ENCODE measurements around the gene CTSE.

The CTSE gene

GRCh38 chr1:205963352-205964155 is 60.1 kb downstream of the CTSE start:
- TF ChIP-seq MAX (IDR thresholded peaks at IDR 0.05) (no peak), EGR1 (IDR thresholded peaks at IDR 0.05) (no peak), FOXM1 (IDR thresholded peaks at IDR 0.05; ENCODE audit: borderline replicate concordance, low read depth) (no peak), ZBTB7A (IDR thresholded peaks at IDR 0.05; ENCODE audit: low read depth) (no peak), USF1 (IDR thresholded peaks at IDR 0.05) (no peak), EP300 (IDR thresholded peaks at IDR 0.05; ENCODE audit: borderline replicate concordance) (no peak), RAD21 (IDR thresholded peaks at IDR 0.05; ENCODE audit: low read depth) (no peak), CREB1 (IDR thresholded peaks at IDR 0.05; ENCODE audit: low read depth) (no peak), CEBPB (IDR thresholded peaks at IDR 0.05) (no peak), REST (IDR thresholded peaks at IDR 0.05; ENCODE audit: low read depth) (no peak), TEAD4 (IDR thresholded peaks at IDR 0.05) (no peak), NFIC (IDR thresholded peaks at IDR 0.05) (no peak), TCF12 (IDR thresholded peaks at IDR 0.05; ENCODE audit: low read depth) (no peak)

- TF ChIP-seq EP300 (IDR thresholded peaks at IDR 0.05; ENCODE audit: borderline replicate concordance) (no peak), REST (IDR thresholded peaks at IDR 0.05; ENCODE audit: low read depth) (no peak), TCF12 (IDR thresholded peaks at IDR 0.05; ENCODE audit: low read depth) (no peak), TAF1 (IDR thresholded peaks at IDR 0.05; ENCODE audit: low read depth) (no peak), TEAD4 (IDR thresholded peaks at IDR 0.05) (no peak), CEBPB (IDR thresholded peaks at IDR 0.05) (no peak), ZBTB7A (IDR thresholded peaks at IDR 0.05; ENCODE audit: low read depth) (no peak; the same call in 1 of the 2 replicates), NFIC (IDR thresholded peaks at IDR 0.05) (no peak), MAX (IDR thresholded peaks at IDR 0.05) (no peak), CREB1 (IDR thresholded peaks at IDR 0.05; ENCODE audit: low read depth) (no peak), EGR1 (IDR thresholded peaks at IDR 0.05) (no peak), RAD21 (IDR thresholded peaks at IDR 0.05; ENCODE audit: low read depth) (no peak), FOXM1 (IDR thresholded peaks at IDR 0.05; ENCODE audit: borderline replicate concordance, low read depth) (no peak), USF1 (IDR thresholded peaks at IDR 0.05) (no peak), YY1 (IDR thresholded peaks at IDR 0.05; ENCODE audit: low read depth) (no peak)
These were observed 60.9 kb downstream of the CTSE start for GRCh38 chr1:205962821-205963221.

DNA sequence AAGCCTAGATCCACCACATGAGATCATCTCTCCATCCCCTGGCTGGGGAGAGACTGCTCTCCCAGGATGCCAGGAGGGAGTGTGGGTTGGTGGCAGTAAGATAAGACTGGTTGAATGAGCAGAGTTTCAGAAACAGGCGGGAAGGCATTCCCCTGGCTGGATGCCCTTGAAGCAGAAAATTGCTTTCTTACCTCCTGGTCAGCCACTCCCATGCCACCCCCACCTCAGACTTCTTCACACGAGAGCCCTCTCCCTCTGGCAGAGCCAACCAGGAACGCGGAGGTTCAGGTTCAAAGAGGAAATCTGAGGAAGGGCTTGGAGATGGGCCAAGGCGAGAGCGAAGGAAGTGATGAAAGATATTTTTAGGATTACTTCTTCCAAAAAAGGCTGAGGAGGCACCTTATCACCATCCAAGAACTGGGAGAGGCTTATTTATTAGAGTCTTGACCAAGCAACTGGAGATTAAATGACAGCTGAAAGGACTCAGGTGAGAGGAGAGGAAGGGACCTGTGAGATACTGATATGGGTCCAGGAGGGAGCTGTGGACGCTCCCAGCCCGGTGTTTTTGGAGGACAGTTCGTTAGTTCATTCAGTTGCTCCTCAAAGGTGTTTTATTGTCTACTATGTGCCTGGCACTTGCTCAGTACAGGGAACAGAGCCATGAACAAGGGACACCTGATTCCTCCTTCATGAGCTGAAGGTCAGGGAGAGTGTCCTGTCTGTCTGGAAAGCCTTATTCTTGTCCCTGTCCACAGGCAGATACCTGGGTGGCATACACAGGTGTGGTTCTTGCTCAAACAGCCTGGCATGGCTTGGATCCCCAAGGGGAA is 61.5 kb downstream of the CTSE start:
- peak; percentile 59 for TF ChIP-seq NFIC (IDR thresholded peaks at IDR 0.05)
- no peak for TF ChIP-seq CREB1 (IDR thresholded peaks at IDR 0.05; ENCODE audit: low read depth)
- TF ChIP-seq TCF12 (IDR thresholded peaks at IDR 0.05; ENCODE audit: low read depth): peak; percentile 21; the same call in 1 of the 2 replicates
- peak; percentile 29; the same call in 1 of the 2 replicates for TF ChIP-seq CEBPB (IDR thresholded peaks at IDR 0.05)

DNA sequence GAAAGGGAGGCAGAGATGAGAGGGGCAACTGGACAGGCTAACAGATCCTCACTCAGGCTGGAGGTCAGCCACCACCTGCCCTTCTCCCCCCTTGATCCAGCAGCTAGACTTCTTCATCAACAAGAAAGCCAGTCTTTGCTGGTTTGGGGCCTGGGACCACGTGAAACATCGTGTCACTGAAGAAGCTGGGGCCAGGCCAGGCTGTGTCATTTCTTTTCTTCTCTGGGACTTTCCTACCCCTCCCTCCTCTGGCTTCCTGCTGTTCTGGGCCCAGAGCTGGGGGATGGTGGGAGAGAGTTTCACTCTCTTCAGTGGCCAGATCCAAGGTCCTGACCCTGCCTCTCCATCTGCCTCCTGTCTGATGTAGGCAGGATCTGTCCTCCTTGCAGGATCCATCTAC is 62.3 kb downstream of the CTSE start:
- TF ChIP-seq NFIC (IDR thresholded peaks at IDR 0.05) (no peak), EGR1 (IDR thresholded peaks at IDR 0.05) (no peak), RAD21 (IDR thresholded peaks at IDR 0.05; ENCODE audit: low read depth) (no peak), TEAD4 (IDR thresholded peaks at IDR 0.05) (no peak), ZBTB7A (IDR thresholded peaks at IDR 0.05; ENCODE audit: low read depth) (no peak), YY1 (IDR thresholded peaks at IDR 0.05; ENCODE audit: low read depth) (no peak), EP300 (IDR thresholded peaks at IDR 0.05; ENCODE audit: borderline replicate concordance) (no peak), MAX (IDR thresholded peaks at IDR 0.05) (no peak), REST (IDR thresholded peaks at IDR 0.05; ENCODE audit: low read depth) (no peak), FOXM1 (IDR thresholded peaks at IDR 0.05; ENCODE audit: borderline replicate concordance, low read depth) (no peak), CEBPB (IDR thresholded peaks at IDR 0.05) (no peak), CREB1 (IDR thresholded peaks at IDR 0.05; ENCODE audit: low read depth) (no peak), TAF1 (IDR thresholded peaks at IDR 0.05; ENCODE audit: low read depth) (no peak), TCF12 (IDR thresholded peaks at IDR 0.05; ENCODE audit: low read depth) (no peak)

Measured in Ishikawa (cell line).